Uterus (tissue), 2 donors: ENCODE data around the gene OGFR.
A peak's percentile ranks its signal among the peaks of the same experiment; 100 is the strongest.

Experiments
- POLR2A ChIP-seq, 2 donors: fragments of 450-650 bp; IDR thresholded peaks; one replicate each; pipeline ENCODE4 v1.6.1; 2016; ENCODE audit warnings: antibody characterized with exemption in 2 of 2, mild to moderate bottlenecking in 1 of 2, moderate library complexity in 1 of 2
- TF ChIP-seq, protein P1 (sequence below), 4 experiments: fragments of 200-600 bp in 2 of 4; fragments of 450-650 bp in 2 of 4; sonication (generic) in 2 of 4; IDR thresholded peaks; one replicate each; pipeline ENCODE4 v1.5.1; 2016 to 2019; ENCODE audit warnings: antibody characterized with exemption in 4 of 4, mild to moderate bottlenecking in 2 of 4, moderate library complexity in 1 of 4

- no peak for TF ChIP-seq POLR2A (IDR thresholded peaks at IDR 0.05)
- TF ChIP-seq, protein P1, sequence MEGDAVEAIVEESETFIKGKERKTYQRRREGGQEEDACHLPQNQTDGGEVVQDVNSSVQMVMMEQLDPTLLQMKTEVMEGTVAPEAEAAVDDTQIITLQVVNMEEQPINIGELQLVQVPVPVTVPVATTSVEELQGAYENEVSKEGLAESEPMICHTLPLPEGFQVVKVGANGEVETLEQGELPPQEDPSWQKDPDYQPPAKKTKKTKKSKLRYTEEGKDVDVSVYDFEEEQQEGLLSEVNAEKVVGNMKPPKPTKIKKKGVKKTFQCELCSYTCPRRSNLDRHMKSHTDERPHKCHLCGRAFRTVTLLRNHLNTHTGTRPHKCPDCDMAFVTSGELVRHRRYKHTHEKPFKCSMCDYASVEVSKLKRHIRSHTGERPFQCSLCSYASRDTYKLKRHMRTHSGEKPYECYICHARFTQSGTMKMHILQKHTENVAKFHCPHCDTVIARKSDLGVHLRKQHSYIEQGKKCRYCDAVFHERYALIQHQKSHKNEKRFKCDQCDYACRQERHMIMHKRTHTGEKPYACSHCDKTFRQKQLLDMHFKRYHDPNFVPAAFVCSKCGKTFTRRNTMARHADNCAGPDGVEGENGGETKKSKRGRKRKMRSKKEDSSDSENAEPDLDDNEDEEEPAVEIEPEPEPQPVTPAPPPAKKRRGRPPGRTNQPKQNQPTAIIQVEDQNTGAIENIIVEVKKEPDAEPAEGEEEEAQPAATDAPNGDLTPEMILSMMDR (IDR thresholded peaks at IDR 0.05) = peak in 1 of 4 experiments; percentile 3
These were observed 511 bp upstream of the OGFR start for GRCh38 chr20:62804021-62804626.
